Endodermal cell (in vitro differentiated cells): ENCODE measurements around the gene GRIN2C. TPM values are rescaled to one million over a fixed set of nuclear protein-coding genes. Genes with fewer than 3 reads are reported as not detected.

Experiments
- DNase-seq: peaks from one replicate; pipeline ENCODE4 v3.0.0-alpha.2; 2017
- H3K27ac ChIP-seq: 2 replicates; pipeline ENCODE4 v1.5.1; 2013; ENCODE audit warnings: mild to moderate bottlenecking, low read depth, low read length, moderate library complexity
- H3K27me3 ChIP-seq: 2 replicates; pipeline ENCODE4 v1.6.1; 2013; ENCODE audit warnings: mild to moderate bottlenecking, low read length, moderate library complexity; ENCODE audit not compliant: insufficient read depth, control insufficient read depth, poor library complexity, severe bottlenecking
- H3K36me3 ChIP-seq: 2 replicates; pipeline ENCODE4 v1.7.0; 2013; ENCODE audit warnings: mild to moderate bottlenecking, low read length, moderate library complexity; ENCODE audit not compliant: control insufficient read depth, insufficient read depth
- H3K4me1 ChIP-seq: one replicate; pipeline ENCODE4 v1.7.0; 2013; ENCODE audit warnings: low read length; ENCODE audit not compliant: control insufficient read depth, insufficient read depth
- H3K4me3 ChIP-seq: 2 replicates; pipeline ENCODE4 v1.5.1; 2013; ENCODE audit warnings: mild to moderate bottlenecking, low read length, moderate library complexity
- H3K9ac ChIP-seq: 2 replicates; pipeline ENCODE4 v1.6.1; 2013; ENCODE audit warnings: mild to moderate bottlenecking, low read length, moderate library complexity; ENCODE audit not compliant: poor library complexity, severe bottlenecking; ENCODE audit errors: extremely low read depth
- H3K9me3 ChIP-seq: 2 replicates; pipeline ENCODE4 v1.6.1; 2013; ENCODE audit warnings: mild to moderate bottlenecking, low read length, moderate library complexity; ENCODE audit not compliant: control insufficient read depth
- H3K27ac Mint-ChIP-seq: 2 replicates; pipeline ENCODE4 v1.8.0; 2020; ENCODE audit warnings: mixed read lengths
- H3K27me3 Mint-ChIP-seq: 2 replicates; pipeline ENCODE4 v1.8.0; 2021; ENCODE audit warnings: mild to moderate bottlenecking, mixed read lengths; ENCODE audit not compliant: insufficient read depth
- H3K36me3 Mint-ChIP-seq: 2 replicates; pipeline ENCODE4 v1.8.0; 2020; ENCODE audit warnings: low read depth, mixed read lengths
- H3K4me1 Mint-ChIP-seq: 2 replicates; pipeline ENCODE4 v1.8.0; 2020; ENCODE audit warnings: mixed read lengths
- H3K4me3 Mint-ChIP-seq: 2 replicates; pipeline ENCODE4 v1.8.0; 2020; ENCODE audit warnings: mild to moderate bottlenecking, moderate library complexity, mixed read lengths
- H3K9me3 Mint-ChIP-seq: 2 replicates; pipeline ENCODE4 v1.8.0; 2020; ENCODE audit warnings: mild to moderate bottlenecking, mixed read lengths
- CTCF ChIP-seq: fragments of 200-600 bp; sonication (generic); conservative IDR thresholded peaks from 2 replicates; pipeline ENCODE4 v1.5.0; 2021; ENCODE audit warnings: antibody characterized with exemption, mild to moderate bottlenecking
- WGBS, 2 experiments: methylation state at CpG; one replicate each; pipeline versions ENCODE4 v1.1.5 to v1.1.7; 2013; ENCODE audit warnings: missing lambda C conversion rate in 2 of 2, mixed read lengths in 1 of 2; ENCODE audit not compliant: insufficient coverage in 1 of 2, insufficient read length in 1 of 2; 5-methylcytosine and 5-hydroxymethylcytosine counted together
- total RNA-seq, 2 donors: library from RNA; stranded (reverse); fragmentation: NEBNext Ultra II Directional in 1 of 2; extraction: Animal tissue kit (Norgen Biotek cat#: 25700) in 1 of 2; gene quantifications; 2 replicates in 1 of 2; 3 replicates in 1 of 2; pipeline ENCODE4 v1.2.1, GENCODE V29; 2021

GRIN2C gene
- total RNA-seq, 2 donors from 2014 or later, result 0.24 to 0.31 TPM

GRCh38 chr17:74851612-74852236 lies 8.0 kb downstream of the GRIN2C start:
- no peaks in the 10 kb centered on the region for H3K9me3 ChIP-seq
- no peak overlapping the region for H3K4me3 ChIP-seq
- Mint-ChIP-seq H3K27ac (no peak overlapping the region), H3K27me3 (peaks cover 88% of the 10 kb centered on the region), H3K4me1 (peaks cover 4% of the 10 kb centered on the region), H3K36me3 (no peaks in the 10 kb centered on the region), H3K4me3 (no peak overlapping the region), H3K9me3 (no peaks in the 10 kb centered on the region)
- no peak overlapping the region for H3K27ac ChIP-seq
- H3K9ac ChIP-seq, result no peak overlapping the region
- no peaks in the 10 kb centered on the region for H3K4me1 ChIP-seq
- H3K36me3 ChIP-seq, result no peaks in the 10 kb centered on the region
- 79 to 92% methylated on average over 18 to 29 of the region's 29 CpGs for WGBS, 2 experiments
- no peak for DNase-seq
- H3K27me3 ChIP-seq, result peaks cover 80% of the 10 kb centered on the region
- TF ChIP-seq CTCF, result no peak

- Histone ChIP-seq H3K4me3 (no peak overlapping the region), H3K36me3 (no peaks in the 10 kb centered on the region), H3K27ac (no peak overlapping the region), H3K9me3 (no peaks in the 10 kb centered on the region), H3K9ac (no peak overlapping the region), H3K27me3 (peaks cover 81% of the 10 kb centered on the region), H3K4me1 (no peaks in the 10 kb centered on the region)
- no peak overlapping the region for H3K27ac Mint-ChIP-seq
- H3K4me3 Mint-ChIP-seq, result no peak overlapping the region
- no peak for TF ChIP-seq CTCF
- 70 to 88% methylated on average over 2 to 3 of the region's 3 CpGs for WGBS, 2 experiments
- peaks cover 88% of the 10 kb centered on the region for H3K27me3 Mint-ChIP-seq
- no peaks in the 10 kb centered on the region for H3K9me3 Mint-ChIP-seq
- DNase-seq, result no peak
- H3K4me1 Mint-ChIP-seq, result peaks cover 4% of the 10 kb centered on the region
- no peaks in the 10 kb centered on the region for H3K36me3 Mint-ChIP-seq
These were observed 8.8 kb downstream of the GRIN2C start for GRCh38 chr17:74850914-74851313.

GRCh38 chr17:74850310-74850709 lies 9.4 kb downstream of the GRIN2C start:
- H3K4me1 ChIP-seq, result no peaks in the 10 kb centered on the region
- H3K9me3 ChIP-seq, result no peaks in the 10 kb centered on the region
- no peak overlapping the region for H3K4me3 ChIP-seq
- no peak overlapping the region for H3K4me3 Mint-ChIP-seq
- no peaks in the 10 kb centered on the region for H3K36me3 ChIP-seq
- H3K27ac ChIP-seq, result no peak overlapping the region
- H3K9me3 Mint-ChIP-seq, result no peaks in the 10 kb centered on the region
- peaks cover 88% of the 10 kb centered on the region for H3K27me3 Mint-ChIP-seq
- no peak for DNase-seq
- H3K36me3 Mint-ChIP-seq, result no peaks in the 10 kb centered on the region
- TF ChIP-seq CTCF, result no peak
- peaks cover 81% of the 10 kb centered on the region for H3K27me3 ChIP-seq
- peaks cover 4% of the 10 kb centered on the region for H3K4me1 Mint-ChIP-seq
- no peak overlapping the region for H3K9ac ChIP-seq
- no peak overlapping the region for H3K27ac Mint-ChIP-seq
- WGBS, 2 experiments, result 78 to 81% methylated on average over 14 to 17 of the region's 17 CpGs
